ENCODE measurements around the gene SYT4. TPM values are rescaled to one million over a fixed set of nuclear protein-coding genes. Genes with fewer than 3 reads are reported as not detected.

The SYT4 gene, protein sequence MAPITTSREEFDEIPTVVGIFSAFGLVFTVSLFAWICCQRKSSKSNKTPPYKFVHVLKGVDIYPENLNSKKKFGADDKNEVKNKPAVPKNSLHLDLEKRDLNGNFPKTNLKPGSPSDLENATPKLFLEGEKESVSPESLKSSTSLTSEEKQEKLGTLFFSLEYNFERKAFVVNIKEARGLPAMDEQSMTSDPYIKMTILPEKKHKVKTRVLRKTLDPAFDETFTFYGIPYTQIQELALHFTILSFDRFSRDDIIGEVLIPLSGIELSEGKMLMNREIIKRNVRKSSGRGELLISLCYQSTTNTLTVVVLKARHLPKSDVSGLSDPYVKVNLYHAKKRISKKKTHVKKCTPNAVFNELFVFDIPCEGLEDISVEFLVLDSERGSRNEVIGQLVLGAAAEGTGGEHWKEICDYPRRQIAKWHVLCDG
- total RNA-seq, result not detected

GRCh38 chr18:43277164-43277600, at the start of gene SYT4:
Gene SYT4, minus strand, starts transcription at chr18:43277490. Its CDS starts 209 bp downstream, at chr18:43277281.
- ATAC-seq, result no peak
- no peaks in the 10 kb centered on the region for H3K36me3 ChIP-seq
- TF ChIP-seq, protein P1, sequence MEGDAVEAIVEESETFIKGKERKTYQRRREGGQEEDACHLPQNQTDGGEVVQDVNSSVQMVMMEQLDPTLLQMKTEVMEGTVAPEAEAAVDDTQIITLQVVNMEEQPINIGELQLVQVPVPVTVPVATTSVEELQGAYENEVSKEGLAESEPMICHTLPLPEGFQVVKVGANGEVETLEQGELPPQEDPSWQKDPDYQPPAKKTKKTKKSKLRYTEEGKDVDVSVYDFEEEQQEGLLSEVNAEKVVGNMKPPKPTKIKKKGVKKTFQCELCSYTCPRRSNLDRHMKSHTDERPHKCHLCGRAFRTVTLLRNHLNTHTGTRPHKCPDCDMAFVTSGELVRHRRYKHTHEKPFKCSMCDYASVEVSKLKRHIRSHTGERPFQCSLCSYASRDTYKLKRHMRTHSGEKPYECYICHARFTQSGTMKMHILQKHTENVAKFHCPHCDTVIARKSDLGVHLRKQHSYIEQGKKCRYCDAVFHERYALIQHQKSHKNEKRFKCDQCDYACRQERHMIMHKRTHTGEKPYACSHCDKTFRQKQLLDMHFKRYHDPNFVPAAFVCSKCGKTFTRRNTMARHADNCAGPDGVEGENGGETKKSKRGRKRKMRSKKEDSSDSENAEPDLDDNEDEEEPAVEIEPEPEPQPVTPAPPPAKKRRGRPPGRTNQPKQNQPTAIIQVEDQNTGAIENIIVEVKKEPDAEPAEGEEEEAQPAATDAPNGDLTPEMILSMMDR (IDR thresholded peaks at IDR 0.05 in 4 of 5, conservative IDR thresholded peaks at IDR 0.05 in 1 of 5), result no peak
- TF ChIP-seq POLR2A (IDR thresholded peaks at IDR 0.05), result no peak
- H3K9me3 ChIP-seq, result no peaks in the 10 kb centered on the region
- intact Hi-C loops (cut with DNase I; ENCODE audit: low total_unique reads), result no loop called here
- H3K27me3 ChIP-seq, result peaks cover 0 to 6% (median 0%) of the 10 kb centered on the region in 3 donors
- no peak for DNase-seq
- no peak within 1 kb of the TSS for H3K4me3 ChIP-seq
- no peak within 1 kb of the TSS for H3K27ac ChIP-seq
- in situ Hi-C loops (cut with MboI; ENCODE audit: low sequenced_read_pairs in 4 of 4), result no loop called here
- no peaks in the 10 kb centered on the region for H3K4me1 ChIP-seq

GRCh38 chr18:43322132-43322531, 44.8 kb upstream of the SYT4 start:
- Histone ChIP-seq H3K9me3 (no peaks in the 10 kb centered on the region), H3K36me3 (no peaks in the 10 kb centered on the region), H3K4me1 (no peaks in the 10 kb centered on the region), H3K4me3 (no peak overlapping the region), H3K27me3 (no peaks in the 10 kb centered on the region), H3K27ac (no peak overlapping the region)
- ATAC-seq, result no peak
- DNase-seq, result no peak
- TF ChIP-seq, protein P1 (IDR thresholded peaks at IDR 0.05 in 4 of 5, conservative IDR thresholded peaks at IDR 0.05 in 1 of 5), result no peak
- TF ChIP-seq POLR2A (IDR thresholded peaks at IDR 0.05), result no peak
- intact Hi-C loops (cut with DNase I; ENCODE audit: low total_unique reads) (no loop called here), in situ Hi-C loops (cut with MboI; ENCODE audit: low sequenced_read_pairs in 4 of 4) (no loop called here)

DNA sequence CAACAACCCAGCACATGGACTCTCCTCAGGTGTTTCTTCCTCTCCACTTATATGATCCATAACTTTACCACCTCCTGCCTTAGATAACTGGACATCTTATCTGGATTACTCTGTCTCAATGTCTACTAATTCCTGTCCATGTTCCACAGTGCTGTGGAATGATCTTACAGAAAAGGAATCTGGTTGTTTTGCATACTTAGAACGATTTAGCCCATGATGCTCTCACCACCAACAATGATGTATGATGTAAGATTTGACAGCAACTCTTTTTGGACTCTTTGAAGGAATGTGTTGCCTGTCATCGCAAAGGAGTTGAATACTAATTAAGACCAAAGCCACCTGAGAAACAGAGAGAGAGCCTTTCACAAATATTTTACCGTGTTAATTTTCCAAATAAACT, 37.7 kb upstream of the SYT4 start:
- no peaks in the 10 kb centered on the region for H3K36me3 ChIP-seq
- DNase-seq (no peak), ATAC-seq (no peak)
- in situ Hi-C loops (cut with MboI; ENCODE audit: low sequenced_read_pairs in 4 of 4), result no loop called here
- H3K4me3 ChIP-seq, result no peak overlapping the region
- H3K4me1 ChIP-seq, result no peaks in the 10 kb centered on the region
- H3K9me3 ChIP-seq, result no peaks in the 10 kb centered on the region
- TF ChIP-seq POLR2A (IDR thresholded peaks at IDR 0.05), result no peak
- TF ChIP-seq, protein P1 (IDR thresholded peaks at IDR 0.05 in 4 of 5, conservative IDR thresholded peaks at IDR 0.05 in 1 of 5), result no peak
- H3K27me3 ChIP-seq, result no peaks in the 10 kb centered on the region
- intact Hi-C loops (cut with DNase I; ENCODE audit: low total_unique reads), result no loop called here
- no peak overlapping the region for H3K27ac ChIP-seq

GRCh38 chr18:43312891-43313290, 35.6 kb upstream of the SYT4 start:
- Histone ChIP-seq H3K27me3 (no peaks in the 10 kb centered on the region), H3K9me3 (no peaks in the 10 kb centered on the region), H3K36me3 (no peaks in the 10 kb centered on the region), H3K4me3 (no peak overlapping the region), H3K27ac (no peak overlapping the region), H3K4me1 (no peaks in the 10 kb centered on the region)
- ATAC-seq (no peak), DNase-seq (no peak)
- TF ChIP-seq, protein P1 (IDR thresholded peaks at IDR 0.05 in 4 of 5, conservative IDR thresholded peaks at IDR 0.05 in 1 of 5), result no peak
- TF ChIP-seq POLR2A (IDR thresholded peaks at IDR 0.05), result no peak
- intact Hi-C loops (cut with DNase I; ENCODE audit: low total_unique reads), result no loop called here
- in situ Hi-C loops (cut with MboI; ENCODE audit: low sequenced_read_pairs in 4 of 4), result no loop called here
